Measurements from ENCODE around the gene ZNF677.
"Not testable (repeated sequence)": the region's sequence is repeated elsewhere in the genome, so short reads cannot be mapped to it uniquely, and the experiment has no call there.

- TF ChIP-seq EZH2 (IDR thresholded peaks at IDR 0.05; ENCODE audit: borderline replicate concordance, low read depth, low read length, poor library complexity, severe bottlenecking) = not testable (repeated sequence)
- TF ChIP-seq, protein P1, sequence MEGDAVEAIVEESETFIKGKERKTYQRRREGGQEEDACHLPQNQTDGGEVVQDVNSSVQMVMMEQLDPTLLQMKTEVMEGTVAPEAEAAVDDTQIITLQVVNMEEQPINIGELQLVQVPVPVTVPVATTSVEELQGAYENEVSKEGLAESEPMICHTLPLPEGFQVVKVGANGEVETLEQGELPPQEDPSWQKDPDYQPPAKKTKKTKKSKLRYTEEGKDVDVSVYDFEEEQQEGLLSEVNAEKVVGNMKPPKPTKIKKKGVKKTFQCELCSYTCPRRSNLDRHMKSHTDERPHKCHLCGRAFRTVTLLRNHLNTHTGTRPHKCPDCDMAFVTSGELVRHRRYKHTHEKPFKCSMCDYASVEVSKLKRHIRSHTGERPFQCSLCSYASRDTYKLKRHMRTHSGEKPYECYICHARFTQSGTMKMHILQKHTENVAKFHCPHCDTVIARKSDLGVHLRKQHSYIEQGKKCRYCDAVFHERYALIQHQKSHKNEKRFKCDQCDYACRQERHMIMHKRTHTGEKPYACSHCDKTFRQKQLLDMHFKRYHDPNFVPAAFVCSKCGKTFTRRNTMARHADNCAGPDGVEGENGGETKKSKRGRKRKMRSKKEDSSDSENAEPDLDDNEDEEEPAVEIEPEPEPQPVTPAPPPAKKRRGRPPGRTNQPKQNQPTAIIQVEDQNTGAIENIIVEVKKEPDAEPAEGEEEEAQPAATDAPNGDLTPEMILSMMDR (conservative IDR thresholded peaks at IDR 0.05; ENCODE audit: low read depth, low read length) = not testable (repeated sequence)
Observed at GRCh38 chr19:53269861-53270260, 15.2 kb upstream of the ZNF677 start.

Data from A673 (cell line).